Transverse colon (tissue), 4 donors: ENCODE data around the gene PSMB3. TPM values are rescaled to one million over a fixed set of nuclear protein-coding genes. Genes with fewer than 3 reads are reported as not detected.

Source experiments
- DNase-seq: peaks from one replicate; pipeline ENCODE4 v3.0.0-alpha.2; 2019
- H3K27ac ChIP-seq, 4 donors: fragments of 200-600 bp; sonication (generic); 2 replicates each; pipeline ENCODE4 v1.5.1; 2016 to 2018; ENCODE audit warnings: inconsistent platforms in 4 of 4
- H3K27me3 ChIP-seq: fragments of 200-600 bp; sonication (generic); 2 replicates; pipeline ENCODE4 v1.5.1; 2017; ENCODE audit warnings: inconsistent platforms
- H3K36me3 ChIP-seq, 4 donors: fragments of 200-600 bp; sonication (generic); 2 replicates each; pipeline ENCODE4 v1.5.1; 2017 to 2019; ENCODE audit warnings: inconsistent platforms in 4 of 4
- H3K4me1 ChIP-seq, 4 donors: fragments of 200-600 bp; sonication (generic); 2 replicates each; pipeline ENCODE4 v1.5.1; 2017 to 2020; ENCODE audit warnings: inconsistent platforms in 4 of 4
- H3K4me3 ChIP-seq, 4 donors: fragments of 200-600 bp; sonication (generic); 1 replicate in 1 of 4; 2 replicates in 3 of 4; pipeline versions ENCODE4 v1.5.1 to v1.6.1; 2017 to 2019; ENCODE audit warnings: inconsistent platforms in 4 of 4
- H3K9me3 ChIP-seq, 2 donors: fragments of 200-600 bp; sonication (generic); 2 replicates each; pipeline ENCODE4 v1.5.1; 2017 to 2019; ENCODE audit warnings: inconsistent platforms in 2 of 2
- EP300 ChIP-seq: sonication (generic); formaldehyde crosslinking; IDR thresholded peaks from one replicate; pipeline ENCODE4 v1.6.1; 2017; ENCODE audit warnings: antibody characterized with exemption, low read depth
- POLR2A ChIP-seq: fragments of 450-650 bp; IDR thresholded peaks from one replicate; pipeline ENCODE4 v1.6.1; 2016; ENCODE audit warnings: antibody characterized with exemption, mild to moderate bottlenecking, moderate library complexity
- POLR2AphosphoS5 ChIP-seq, 3 donors: sonication (generic); formaldehyde crosslinking; IDR thresholded peaks; one replicate each; pipeline ENCODE4 v1.6.1; 2016; ENCODE audit warnings: antibody characterized with exemption in 3 of 3
- WGBS, 2 donors: methylation state at CpG; one replicate each; pipeline ENCODE4 v1.1.5; 2018; ENCODE audit warnings: low coverage in 1 of 2; 5-methylcytosine and 5-hydroxymethylcytosine counted together
- in situ Hi-C, 4 donors: fragments of 200-750 bp; cut with MboI; loops; one replicate each; pipeline versions ENCODE4 v1.15.0 to v1.15.1; 2017; ENCODE audit warnings: low sequenced_read_pairs in 3 of 4, low pct_ligation_motif_present in 1 of 4, low pct_unique_long_range_greater_than_20kb in 1 of 4
- intact Hi-C: fragments of 100-400 bp; cut with DNase I; formaldehyde crosslinking; loops from one replicate; pipeline ENCODE4 v1.15.1; 2023; ENCODE audit warnings: low total_unique reads
- total RNA-seq, 4 donors: library from RNA; depleted of rRNA; stranded (reverse); fragments of >200 nt; gene quantifications; one replicate each; pipeline ENCODE4 v1.1.0, GENCODE V29; 2016
- TF ChIP-seq, protein P1 (sequence below), 5 experiments: fragments of 200-600 bp in 3 of 5; fragments of 450-650 bp in 2 of 5; sonication (generic) in 3 of 5; IDR thresholded peaks; 1 replicate in 2 of 5; 2 replicates in 3 of 5; pipeline ENCODE4 v1.5.1; 2016 to 2017; ENCODE audit warnings: antibody characterized with exemption in 5 of 5, inconsistent platforms in 3 of 5, mild to moderate bottlenecking in 2 of 5, moderate library complexity in 1 of 5

PSMB3 gene
- total RNA-seq, 4 donors from 2014 or later, result 137 to 169 (median 159) TPM

DNA sequence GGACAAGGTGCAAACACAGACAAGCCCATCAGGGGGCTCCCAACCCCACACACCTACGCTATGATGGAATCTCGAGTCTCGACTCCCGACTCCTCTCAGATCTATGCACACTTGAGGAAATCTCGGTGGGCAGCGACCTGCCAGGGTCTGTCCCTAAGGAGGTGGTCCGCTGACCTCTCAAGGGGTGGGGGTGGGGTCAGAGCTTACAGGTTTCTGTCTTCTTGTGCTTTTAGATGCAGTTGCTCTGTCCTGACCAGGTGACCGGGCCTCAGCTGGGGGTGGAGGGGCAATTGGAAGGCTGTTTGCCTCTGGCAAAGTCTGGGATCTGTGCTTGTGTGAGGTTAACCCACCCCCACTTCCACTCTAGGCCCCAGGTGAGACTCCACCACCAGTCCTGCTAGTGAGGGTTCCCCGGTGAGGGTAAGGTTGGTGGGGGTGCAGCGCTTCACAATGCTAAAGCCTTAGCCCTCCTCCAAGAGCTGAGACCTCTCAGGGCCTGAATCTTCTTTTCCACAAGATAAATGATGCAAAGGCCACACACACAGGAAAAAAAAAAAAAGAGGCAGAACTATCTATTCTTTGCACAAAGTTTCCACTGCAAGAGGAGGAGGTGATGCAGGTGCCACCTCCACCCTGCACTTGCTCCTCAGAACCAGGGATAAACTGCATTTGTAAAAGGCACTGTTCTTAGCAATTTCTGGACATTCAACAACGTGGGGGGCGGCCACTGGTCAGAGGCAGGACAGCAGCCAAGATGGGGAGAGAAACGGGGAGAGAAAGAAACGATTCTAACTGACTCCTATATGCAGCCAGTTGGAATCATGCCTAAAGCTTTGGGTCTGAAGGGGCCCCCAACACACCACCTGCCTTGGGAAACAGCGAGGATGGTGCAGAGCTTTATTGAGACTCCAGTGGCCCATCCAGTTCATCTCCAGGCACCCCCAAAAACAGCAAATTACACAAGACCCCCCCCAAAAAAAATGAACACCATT is 18.3 kb upstream of the PSMB3 start:
- Histone ChIP-seq H3K4me3 (no peak overlapping the region), H3K27me3 (no peaks in the 10 kb centered on the region), H3K36me3 (no peaks in the 10 kb centered on the region), H3K9me3 (no peaks in the 10 kb centered on the region), H3K4me1 (peaks cover 27 to 61% (median 36%) of the 10 kb centered on the region in 4 donors), H3K27ac (peak overlapping the region in 2 of 4 donors; percentile 23 to 95)
- intact Hi-C loops (loop anchor here (2.0 kb wide), 1 partner anchor 59 kb away; the partner anchor contains the start of gene EPOP), in situ Hi-C loops (loop anchor here in 3 of 4 donors (5.0 to 10.0 kb wide), 2 partner anchors 57 to 59 kb away; partner anchors contain the start of gene EPOP (in 2 of the 3))
- 60 to 100% methylated on average over 1 to 15 of the region's 15 CpGs for WGBS, 2 donors
- no peak for TF ChIP-seq EP300
- no peak for TF ChIP-seq POLR2A
- TF ChIP-seq POLR2AphosphoS5 (IDR thresholded peaks at IDR 0.05), result no peak
- TF ChIP-seq, protein P1, sequence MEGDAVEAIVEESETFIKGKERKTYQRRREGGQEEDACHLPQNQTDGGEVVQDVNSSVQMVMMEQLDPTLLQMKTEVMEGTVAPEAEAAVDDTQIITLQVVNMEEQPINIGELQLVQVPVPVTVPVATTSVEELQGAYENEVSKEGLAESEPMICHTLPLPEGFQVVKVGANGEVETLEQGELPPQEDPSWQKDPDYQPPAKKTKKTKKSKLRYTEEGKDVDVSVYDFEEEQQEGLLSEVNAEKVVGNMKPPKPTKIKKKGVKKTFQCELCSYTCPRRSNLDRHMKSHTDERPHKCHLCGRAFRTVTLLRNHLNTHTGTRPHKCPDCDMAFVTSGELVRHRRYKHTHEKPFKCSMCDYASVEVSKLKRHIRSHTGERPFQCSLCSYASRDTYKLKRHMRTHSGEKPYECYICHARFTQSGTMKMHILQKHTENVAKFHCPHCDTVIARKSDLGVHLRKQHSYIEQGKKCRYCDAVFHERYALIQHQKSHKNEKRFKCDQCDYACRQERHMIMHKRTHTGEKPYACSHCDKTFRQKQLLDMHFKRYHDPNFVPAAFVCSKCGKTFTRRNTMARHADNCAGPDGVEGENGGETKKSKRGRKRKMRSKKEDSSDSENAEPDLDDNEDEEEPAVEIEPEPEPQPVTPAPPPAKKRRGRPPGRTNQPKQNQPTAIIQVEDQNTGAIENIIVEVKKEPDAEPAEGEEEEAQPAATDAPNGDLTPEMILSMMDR (IDR thresholded peaks at IDR 0.05), result no peak
- no peak for DNase-seq

DNA sequence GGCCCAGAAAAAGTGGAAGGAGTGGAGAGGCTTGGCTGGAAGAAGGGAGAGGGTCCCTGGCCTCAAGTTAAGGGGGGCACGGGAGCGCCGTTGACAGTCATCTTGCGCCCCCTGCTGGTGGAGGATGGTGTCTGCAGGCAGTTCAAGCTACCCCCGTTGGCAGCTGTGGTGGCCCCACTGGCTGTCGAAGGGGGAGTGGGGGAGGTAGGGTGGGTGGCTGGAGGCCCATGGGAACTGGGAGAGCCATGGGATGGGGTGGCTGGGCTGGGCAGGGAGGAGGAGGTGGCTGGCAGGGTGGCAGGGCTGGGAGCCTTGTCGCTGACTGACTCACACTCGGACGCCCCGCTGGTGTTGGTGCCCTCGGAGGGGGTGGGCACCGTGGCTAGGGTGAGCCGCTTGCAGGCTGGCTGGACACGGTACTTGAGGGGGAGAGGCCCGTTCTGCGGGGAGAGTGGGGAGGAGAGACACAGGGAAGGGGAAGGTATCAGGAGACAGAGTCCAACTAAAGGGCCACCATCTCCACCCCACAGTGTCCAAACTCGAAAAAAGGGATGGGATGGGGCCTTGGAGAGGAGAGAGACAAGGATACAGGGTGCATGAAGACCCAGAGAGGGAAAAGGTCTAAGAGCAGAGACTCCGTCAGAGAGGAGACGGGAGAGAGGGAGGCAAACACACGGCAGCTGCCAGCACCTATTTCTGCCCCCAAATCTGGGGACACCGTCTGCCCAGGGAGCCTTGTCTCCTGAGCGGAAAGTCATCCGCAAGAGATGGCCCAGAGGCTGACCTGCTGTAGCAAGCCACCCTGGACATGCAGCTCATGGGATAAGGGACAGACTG is 17.2 kb upstream of the PSMB3 start:
- Histone ChIP-seq H3K9me3 (no peaks in the 10 kb centered on the region), H3K4me1 (peaks cover 22 to 65% (median 33%) of the 10 kb centered on the region in 4 donors), H3K27me3 (no peaks in the 10 kb centered on the region), H3K36me3 (no peaks in the 10 kb centered on the region), H3K4me3 (no peak overlapping the region), H3K27ac (peak overlapping the region in 1 of 4 donors; percentile 23)
- peak; percentile 66 for DNase-seq
- in situ Hi-C loops, result loop anchor here in 2 of 4 donors (10.0 kb wide), 1 partner anchor 61 kb away; the partner anchor contains the start of gene EPOP (in 2 of the 2)
- 23 to 45% methylated on average over 5 to 23 of the region's 23 CpGs for WGBS, 2 donors
- TF ChIP-seq, protein P1 (IDR thresholded peaks at IDR 0.05), result peak; percentile 95 to 99 (median 97)
- TF ChIP-seq POLR2A (peak; percentile 21), EP300 (no peak), POLR2AphosphoS5 (IDR thresholded peaks at IDR 0.05) (peak in 1 of 3 donors; percentile 4)
- intact Hi-C loops, result no loop called here

DNA sequence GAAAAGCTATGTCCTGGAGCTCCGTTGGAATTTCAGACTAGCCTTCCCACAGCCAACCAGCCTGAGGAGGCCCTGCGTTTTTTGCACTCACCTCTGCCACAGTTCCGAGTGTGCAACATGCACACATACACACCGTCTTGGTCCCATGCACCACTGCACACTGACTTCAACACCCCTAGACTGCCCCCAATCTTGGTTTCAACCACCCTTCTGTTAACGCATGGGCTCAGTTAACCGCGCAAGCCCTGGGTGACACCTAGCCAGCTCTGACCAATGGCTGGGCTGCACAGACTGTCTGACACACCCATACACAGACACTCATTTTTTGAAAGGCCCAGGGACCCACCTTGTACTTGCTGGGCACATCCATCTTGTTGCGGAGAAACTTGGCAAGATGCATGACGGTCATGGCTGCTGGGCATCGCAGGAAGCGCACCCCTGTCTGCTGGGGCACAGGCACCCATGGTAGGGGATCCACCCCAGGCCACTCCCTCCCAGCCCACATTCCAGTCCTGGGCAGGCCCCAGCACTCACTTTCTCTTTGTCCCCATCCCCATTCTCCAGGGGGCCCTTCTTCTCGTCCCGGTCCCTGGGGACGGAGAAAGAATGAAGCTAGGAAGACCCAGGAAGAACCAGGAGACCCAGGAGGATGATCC is 14.4 kb upstream of the PSMB3 start:
- in situ Hi-C loops (loop anchor here in 2 of 4 donors (10.0 kb wide), 1 partner anchor 63 kb away; the partner anchor contains the start of gene EPOP (in 2 of the 2)), intact Hi-C loops (no loop called here)
- TF ChIP-seq EP300 (no peak), POLR2AphosphoS5 (IDR thresholded peaks at IDR 0.05) (no peak)
- no peaks in the 10 kb centered on the region for H3K9me3 ChIP-seq
- peaks cover 28 to 67% (median 33%) of the 10 kb centered on the region in 4 donors for H3K4me1 ChIP-seq
- no peak overlapping the region for H3K27ac ChIP-seq
- no peaks in the 10 kb centered on the region for H3K36me3 ChIP-seq
- 83 to 89% methylated on average over 4 to 14 of the region's 14 CpGs for WGBS, 2 donors
- no peak overlapping the region for H3K4me3 ChIP-seq
- no peak for DNase-seq
- no peaks in the 10 kb centered on the region for H3K27me3 ChIP-seq

DNA sequence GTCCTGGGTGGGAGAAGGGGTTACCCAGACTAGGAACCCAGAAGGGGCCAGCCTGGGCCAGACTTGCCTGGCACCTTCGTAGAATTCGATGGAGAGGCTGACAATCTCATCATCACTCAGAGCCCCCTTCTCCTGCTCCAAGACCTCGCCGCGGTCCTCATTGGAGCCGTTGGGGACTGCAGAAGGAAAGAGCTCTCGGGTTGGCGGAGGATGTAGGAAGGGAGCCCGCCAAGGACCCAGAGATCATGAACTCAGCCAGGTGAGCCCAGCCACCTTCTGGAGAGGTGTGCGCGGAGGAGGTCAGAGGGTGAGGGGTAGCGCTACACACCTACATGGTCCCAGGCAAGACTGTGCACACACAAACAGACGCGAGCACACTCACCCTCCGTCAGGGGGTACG is 13.9 kb upstream of the PSMB3 start:
- Histone ChIP-seq H3K9me3 (no peaks in the 10 kb centered on the region), H3K4me3 (no peak overlapping the region), H3K36me3 (no peaks in the 10 kb centered on the region), H3K4me1 (peaks cover 31 to 67% (median 37%) of the 10 kb centered on the region in 4 donors), H3K27ac (no peak overlapping the region), H3K27me3 (no peaks in the 10 kb centered on the region)
- no peak for DNase-seq
- no peak for TF ChIP-seq EP300
- intact Hi-C loops (no loop called here), in situ Hi-C loops (loop anchor here in 2 of 4 donors (10.0 kb wide), 1 partner anchor 64 kb away; the partner anchor contains the start of gene EPOP (in 2 of the 2))
- 87 to 96% methylated on average over 8 to 16 of the region's 16 CpGs for WGBS, 2 donors
